Measurements from ENCODE around the gene DPF3. TPM values are rescaled to one million over a fixed set of nuclear protein-coding genes. Genes with fewer than 3 reads are reported as not detected.
A peak's percentile ranks its signal among the peaks of the same experiment; 100 is the strongest.

The DPF3 gene
- polyA plus RNA-seq (2013, experiment 1 of 4), result 2.7 TPM
- 0.84 TPM for polyA plus RNA-seq (2013, experiment 2 of 4)
- 1.0 TPM for polyA plus RNA-seq (2013, experiment 3 of 4)
- 1.5 TPM for polyA plus RNA-seq (2013, experiment 4 of 4)

DNA sequence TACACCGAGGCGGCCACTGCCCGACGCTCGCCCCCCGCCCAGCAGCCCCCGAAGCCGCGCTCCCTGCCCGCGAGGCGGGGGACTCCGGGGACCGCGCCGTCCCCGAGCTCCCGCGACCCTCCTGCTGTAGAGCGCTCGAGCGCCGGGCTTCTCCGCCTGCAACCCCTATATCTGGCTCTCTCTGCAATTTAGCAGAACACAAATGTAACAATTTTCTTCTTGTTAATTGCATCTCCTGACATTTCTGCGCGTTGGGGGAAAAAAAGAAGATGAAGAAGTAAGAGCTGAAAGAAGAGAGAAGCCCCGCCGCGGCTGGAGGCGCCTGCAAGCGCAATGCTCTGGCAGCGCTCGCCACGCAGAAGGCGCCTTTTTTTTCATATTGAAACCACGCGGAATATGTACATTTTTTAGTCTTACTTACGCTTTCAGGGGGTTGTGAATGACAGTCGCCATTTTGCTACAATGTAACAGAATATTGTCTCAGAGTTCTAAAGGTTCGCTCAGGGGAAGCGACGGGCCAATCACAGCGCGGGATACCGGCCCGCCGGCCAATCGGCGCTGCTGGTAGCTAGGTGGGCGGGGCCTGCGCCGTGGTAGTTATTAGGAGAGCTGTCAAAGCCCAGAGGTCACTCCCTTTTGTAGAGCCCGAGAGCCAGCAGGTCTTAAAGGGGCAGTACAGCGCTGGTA is at the start of gene DPF3:
DPF3 (minus strand) TSS at position 466 of the 687 bp plus-strand sequence; CDS start at position 453, 13 bp downstream.
- Histone ChIP-seq H3K27ac (ENCODE audit: insufficient read depth, low read depth, low read length, poor library complexity, severe bottlenecking) (no peak within 1 kb of the TSS), H3K9me3 (ENCODE audit: control insufficient read depth, low read length) (no peaks in the 10 kb centered on the region), H3K27me3 (ENCODE audit: control insufficient read depth, insufficient read depth, low read length, poor library complexity, severe bottlenecking) (peaks cover 60% of the 10 kb centered on the region), H3K36me3 (ENCODE audit: control insufficient read depth, insufficient read depth, low read length) (no peaks in the 10 kb centered on the region), H3K4me1 (ENCODE audit: control insufficient read depth, insufficient read depth, low read length) (peaks cover 42% of the 10 kb centered on the region), H3K4me3 (ENCODE audit: insufficient read depth, low read depth, low read length) (peak within 1 kb of the TSS; percentile 50)
- WGBS, 2 experiments, result 0% methylated on average over 54 of the region's 54 CpGs

DNA sequence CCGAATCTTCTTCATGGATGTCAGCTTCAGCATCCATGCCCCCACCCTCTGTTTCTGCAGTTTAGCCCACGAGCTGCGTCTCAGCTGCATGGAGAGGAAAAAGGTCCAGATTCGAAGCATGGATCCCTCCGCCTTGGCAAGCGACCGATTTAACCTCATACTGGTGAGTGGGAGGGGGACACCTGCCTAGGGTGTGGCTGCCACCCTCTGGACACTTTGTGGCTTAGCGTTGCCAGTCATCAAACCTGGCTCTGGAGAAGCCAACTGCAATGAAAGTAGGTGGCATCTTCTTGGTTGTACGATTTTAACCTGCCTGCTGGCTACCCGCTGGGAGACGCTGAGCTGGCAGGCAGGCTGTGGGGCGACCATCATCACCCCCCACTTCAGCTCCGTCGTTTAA is 49.0 kb upstream of the DPF3 start:
- no peak overlapping the region for H3K27ac ChIP-seq (ENCODE audit: insufficient read depth, low read depth, low read length, poor library complexity, severe bottlenecking)
- no peaks in the 10 kb centered on the region for H3K36me3 ChIP-seq (ENCODE audit: control insufficient read depth, insufficient read depth, low read length)
- no peak overlapping the region for H3K4me3 ChIP-seq (ENCODE audit: insufficient read depth, low read depth, low read length)
- H3K9me3 ChIP-seq (ENCODE audit: control insufficient read depth, low read length), result no peaks in the 10 kb centered on the region
- no peaks in the 10 kb centered on the region for H3K27me3 ChIP-seq (ENCODE audit: control insufficient read depth, insufficient read depth, low read length, poor library complexity, severe bottlenecking)
- H3K4me1 ChIP-seq (ENCODE audit: control insufficient read depth, insufficient read depth, low read length), result no peaks in the 10 kb centered on the region
- 92 to 95% methylated on average over 14 of the region's 14 CpGs for WGBS, 2 experiments

DNA sequence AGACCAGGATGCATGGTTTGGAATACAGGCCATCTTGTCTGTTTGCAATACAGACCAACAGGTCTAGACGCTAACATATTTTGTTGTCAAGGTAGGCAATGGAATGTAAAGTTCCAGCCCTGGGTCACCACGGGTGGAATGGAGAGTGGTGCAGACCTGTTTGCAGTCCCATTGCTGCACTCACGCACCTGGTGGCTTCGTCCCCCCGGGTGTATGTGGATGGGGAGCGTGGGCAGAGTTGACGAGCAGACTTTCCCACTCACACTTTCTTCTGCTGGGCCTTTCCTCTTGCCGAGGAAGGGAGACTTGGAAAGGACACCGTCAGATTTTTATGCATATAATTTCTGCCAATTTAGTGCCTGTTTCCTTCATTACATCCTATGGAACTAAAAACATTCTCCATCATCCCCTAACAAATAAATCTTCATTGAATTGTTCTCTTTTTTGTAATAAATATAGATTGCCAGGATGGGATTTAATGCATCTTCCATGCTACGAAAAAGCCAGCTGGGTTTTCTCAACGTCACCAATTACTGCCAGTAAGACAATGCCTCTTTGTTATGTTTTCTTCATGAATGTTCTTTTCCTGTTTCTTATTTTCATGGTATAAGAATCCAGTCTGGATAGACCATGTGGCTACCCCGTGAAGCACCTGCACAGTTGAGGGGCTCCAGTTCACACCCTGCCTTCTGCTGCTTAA is 47.5 kb upstream of the DPF3 start:
- no peaks in the 10 kb centered on the region for H3K9me3 ChIP-seq (ENCODE audit: control insufficient read depth, low read length)
- H3K36me3 ChIP-seq (ENCODE audit: control insufficient read depth, insufficient read depth, low read length), result no peaks in the 10 kb centered on the region
- no peaks in the 10 kb centered on the region for H3K27me3 ChIP-seq (ENCODE audit: control insufficient read depth, insufficient read depth, low read length, poor library complexity, severe bottlenecking)
- H3K4me3 ChIP-seq (ENCODE audit: insufficient read depth, low read depth, low read length), result no peak overlapping the region
- WGBS, 2 experiments, result 90 to 97% methylated on average over 12 of the region's 12 CpGs
- no peaks in the 10 kb centered on the region for H3K4me1 ChIP-seq (ENCODE audit: control insufficient read depth, insufficient read depth, low read length)
- H3K27ac ChIP-seq (ENCODE audit: insufficient read depth, low read depth, low read length, poor library complexity, severe bottlenecking), result no peak overlapping the region

DNA sequence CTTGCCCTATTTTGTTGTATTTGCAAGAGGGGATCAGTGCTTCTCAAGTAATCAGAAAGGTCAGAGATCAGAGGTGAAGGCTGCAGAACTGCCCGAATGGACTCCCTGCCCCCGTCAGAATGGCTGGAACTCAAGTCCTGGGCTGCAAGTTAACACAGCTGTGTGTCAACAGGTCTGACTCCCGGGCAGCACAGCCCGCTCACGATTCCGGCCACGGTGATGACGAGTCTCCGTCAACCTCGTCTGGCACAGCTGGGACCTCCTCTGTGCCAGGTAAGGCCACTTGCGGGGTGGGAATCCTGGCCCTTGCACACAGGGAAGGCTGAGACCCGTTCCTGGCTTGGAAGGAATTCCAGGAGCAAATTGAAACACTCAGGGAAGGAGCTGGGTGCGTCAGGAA is 45.7 kb upstream of the DPF3 start:
- H3K4me3 ChIP-seq (ENCODE audit: insufficient read depth, low read depth, low read length), result no peak overlapping the region
- no peaks in the 10 kb centered on the region for H3K36me3 ChIP-seq (ENCODE audit: control insufficient read depth, insufficient read depth, low read length)
- H3K27me3 ChIP-seq (ENCODE audit: control insufficient read depth, insufficient read depth, low read length, poor library complexity, severe bottlenecking), result no peaks in the 10 kb centered on the region
- WGBS, 2 experiments, result 89 to 91% methylated on average over 13 of the region's 13 CpGs
- no peaks in the 10 kb centered on the region for H3K9me3 ChIP-seq (ENCODE audit: control insufficient read depth, low read length)
- no peak overlapping the region for H3K27ac ChIP-seq (ENCODE audit: insufficient read depth, low read depth, low read length, poor library complexity, severe bottlenecking)
- no peaks in the 10 kb centered on the region for H3K4me1 ChIP-seq (ENCODE audit: control insufficient read depth, insufficient read depth, low read length)

DNA sequence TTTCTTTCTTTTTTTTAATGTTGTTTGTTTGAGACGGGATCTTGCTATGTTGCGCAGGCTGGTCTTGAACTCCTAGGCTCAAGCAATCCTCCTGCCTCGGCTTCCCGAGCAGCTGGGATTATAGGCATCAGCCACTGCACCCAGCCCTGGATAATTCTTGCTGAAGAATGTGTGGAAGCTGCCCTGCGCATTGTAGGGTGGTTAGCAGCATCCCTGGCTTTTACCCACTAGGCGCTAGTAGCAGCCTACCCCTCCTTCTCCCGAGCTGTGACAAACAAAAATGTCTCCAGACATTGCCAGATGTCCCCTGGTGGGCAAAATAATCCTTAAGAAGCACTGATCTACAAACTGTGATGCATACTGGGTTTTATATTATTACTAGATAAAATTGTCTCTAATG is 39.0 kb upstream of the DPF3 start:
- Histone ChIP-seq H3K9me3 (ENCODE audit: control insufficient read depth, low read length) (no peaks in the 10 kb centered on the region), H3K27ac (ENCODE audit: insufficient read depth, low read depth, low read length, poor library complexity, severe bottlenecking) (no peak overlapping the region), H3K36me3 (ENCODE audit: control insufficient read depth, insufficient read depth, low read length) (no peaks in the 10 kb centered on the region), H3K27me3 (ENCODE audit: control insufficient read depth, insufficient read depth, low read length, poor library complexity, severe bottlenecking) (no peaks in the 10 kb centered on the region), H3K4me3 (ENCODE audit: insufficient read depth, low read depth, low read length) (no peak overlapping the region), H3K4me1 (ENCODE audit: control insufficient read depth, insufficient read depth, low read length) (no peaks in the 10 kb centered on the region)
- 85 to 87% methylated on average over 7 of the region's 7 CpGs for WGBS, 2 experiments

DNA sequence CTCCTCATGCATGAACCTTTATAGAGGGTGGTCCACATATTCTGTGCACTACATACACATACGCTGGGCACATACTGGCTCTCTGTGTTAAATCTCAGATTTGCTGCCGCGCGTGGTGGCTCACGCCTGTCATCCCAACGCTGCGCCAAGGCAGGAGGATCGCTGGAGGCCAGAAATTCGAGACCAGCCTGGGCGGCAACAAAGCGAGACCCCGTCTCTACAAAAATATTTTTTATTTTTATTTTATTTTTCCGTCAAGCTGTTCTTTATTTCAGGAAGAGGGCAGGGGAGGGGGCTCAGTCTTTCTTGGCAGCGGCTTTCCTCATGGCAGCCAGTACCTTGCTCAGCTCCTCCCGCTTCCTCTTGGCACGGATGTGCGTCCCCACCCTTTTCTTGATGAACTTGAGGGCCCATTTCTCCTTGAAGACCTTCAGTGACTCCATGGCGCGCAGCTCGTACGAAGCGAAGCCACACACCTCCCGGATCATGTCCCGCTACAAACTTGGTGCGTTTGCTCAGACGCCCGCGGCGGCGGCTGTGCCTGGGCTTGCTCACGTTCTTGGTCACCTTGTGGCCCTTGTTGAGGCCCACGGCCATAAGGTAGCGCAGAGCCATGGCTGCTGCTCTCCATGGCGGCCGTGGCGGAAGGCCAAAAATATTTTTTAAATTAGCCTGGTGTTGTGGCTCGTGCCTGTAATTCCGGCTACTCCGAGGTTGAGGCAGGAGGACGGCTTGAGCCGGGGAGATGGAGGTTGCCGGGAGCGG is 35.6 kb upstream of the DPF3 start:
- Histone ChIP-seq H3K36me3 (ENCODE audit: control insufficient read depth, insufficient read depth, low read length) (no peaks in the 10 kb centered on the region), H3K4me3 (ENCODE audit: insufficient read depth, low read depth, low read length) (no peak overlapping the region), H3K27ac (ENCODE audit: insufficient read depth, low read depth, low read length, poor library complexity, severe bottlenecking) (no peak overlapping the region), H3K27me3 (ENCODE audit: control insufficient read depth, insufficient read depth, low read length, poor library complexity, severe bottlenecking) (peaks cover 8% of the 10 kb centered on the region), H3K9me3 (ENCODE audit: control insufficient read depth, low read length) (no peaks in the 10 kb centered on the region), H3K4me1 (ENCODE audit: control insufficient read depth, insufficient read depth, low read length) (no peaks in the 10 kb centered on the region)
- 94 to 96% methylated on average over 43 of the region's 43 CpGs for WGBS, 2 experiments

DNA sequence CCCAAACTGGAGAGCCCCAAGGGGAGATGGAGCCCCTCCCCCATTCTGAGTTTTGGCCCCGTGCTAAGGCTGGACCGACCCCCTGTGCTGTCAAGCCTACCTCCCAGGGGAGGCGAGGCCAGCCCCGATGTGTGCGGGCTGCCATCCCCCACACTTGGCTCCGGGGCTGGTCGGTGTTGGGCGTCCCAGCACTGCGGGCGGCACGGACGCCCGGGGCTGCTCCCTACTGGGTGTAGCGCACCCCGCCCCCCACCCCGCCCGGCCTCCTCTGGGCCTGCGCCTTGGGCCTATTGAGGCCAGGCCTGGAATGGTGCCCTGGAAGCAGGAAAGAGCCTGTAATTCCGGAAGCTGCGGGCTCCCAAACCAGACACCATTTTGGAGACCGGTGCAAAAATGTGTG is 35.0 kb upstream of the DPF3 start:
- peaks cover 8% of the 10 kb centered on the region for H3K27me3 ChIP-seq (ENCODE audit: control insufficient read depth, insufficient read depth, low read length, poor library complexity, severe bottlenecking)
- H3K27ac ChIP-seq (ENCODE audit: insufficient read depth, low read depth, low read length, poor library complexity, severe bottlenecking), result no peak overlapping the region
- H3K36me3 ChIP-seq (ENCODE audit: control insufficient read depth, insufficient read depth, low read length), result no peaks in the 10 kb centered on the region
- no peaks in the 10 kb centered on the region for H3K9me3 ChIP-seq (ENCODE audit: control insufficient read depth, low read length)
- no peaks in the 10 kb centered on the region for H3K4me1 ChIP-seq (ENCODE audit: control insufficient read depth, insufficient read depth, low read length)
- 87 to 91% methylated on average over 21 of the region's 21 CpGs for WGBS, 2 experiments
- H3K4me3 ChIP-seq (ENCODE audit: insufficient read depth, low read depth, low read length), result no peak overlapping the region

DNA sequence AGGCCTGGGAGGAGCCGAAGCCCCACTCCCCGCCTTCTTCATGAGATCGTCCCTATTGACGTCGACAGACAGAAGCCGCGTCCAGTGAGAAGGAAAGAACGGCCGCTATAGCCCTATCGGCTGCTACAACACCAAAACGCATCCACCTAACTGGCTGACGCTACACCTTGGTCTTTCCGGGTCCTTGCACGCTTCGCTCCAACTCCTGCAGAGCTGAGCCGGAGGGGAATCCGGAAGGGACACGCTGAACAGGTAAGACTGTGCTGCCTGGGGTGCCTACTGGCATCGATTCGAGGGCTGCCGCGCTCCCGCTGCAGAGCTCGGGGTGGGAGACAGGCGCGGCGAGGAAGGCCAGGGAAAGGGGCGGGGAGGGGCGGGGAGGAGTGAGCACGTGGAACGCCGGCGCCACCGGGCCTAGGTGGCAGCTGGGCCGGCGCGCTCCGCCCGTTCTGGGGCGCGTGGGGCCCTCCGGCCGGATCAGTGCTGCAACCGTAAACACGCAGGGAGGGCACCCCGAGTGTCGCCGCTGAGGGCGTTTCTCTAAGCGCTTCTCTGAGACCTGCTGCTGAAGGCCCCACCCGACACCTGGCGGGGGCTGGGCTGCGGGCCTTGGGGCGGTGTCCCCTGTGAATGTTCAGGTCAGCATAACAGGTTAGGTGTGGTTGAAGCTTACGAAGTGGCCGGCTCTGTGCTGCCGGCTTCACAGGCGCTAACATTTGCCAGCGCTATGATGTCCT is 32.6 kb upstream of the DPF3 start, which contains the start of gene DCAF4:
DCAF4 (plus strand) TSS at position 173 of the 737 bp plus-strand sequence. CDS start 11,515 bp downstream, outside the sequence.
- WGBS, 2 experiments, result 0 to 1% methylated on average over 59 of the region's 59 CpGs
- Histone ChIP-seq H3K4me1 (ENCODE audit: control insufficient read depth, insufficient read depth, low read length) (no peaks in the 10 kb centered on the region), H3K27me3 (ENCODE audit: control insufficient read depth, insufficient read depth, low read length, poor library complexity, severe bottlenecking) (peaks cover 8% of the 10 kb centered on the region), H3K36me3 (ENCODE audit: control insufficient read depth, insufficient read depth, low read length) (no peaks in the 10 kb centered on the region), H3K27ac (ENCODE audit: insufficient read depth, low read depth, low read length, poor library complexity, severe bottlenecking) (peak within 1 kb of the TSS; percentile 53), H3K4me3 (ENCODE audit: insufficient read depth, low read depth, low read length) (peak within 1 kb of the TSS; percentile 75), H3K9me3 (ENCODE audit: control insufficient read depth, low read length) (no peaks in the 10 kb centered on the region)

DNA sequence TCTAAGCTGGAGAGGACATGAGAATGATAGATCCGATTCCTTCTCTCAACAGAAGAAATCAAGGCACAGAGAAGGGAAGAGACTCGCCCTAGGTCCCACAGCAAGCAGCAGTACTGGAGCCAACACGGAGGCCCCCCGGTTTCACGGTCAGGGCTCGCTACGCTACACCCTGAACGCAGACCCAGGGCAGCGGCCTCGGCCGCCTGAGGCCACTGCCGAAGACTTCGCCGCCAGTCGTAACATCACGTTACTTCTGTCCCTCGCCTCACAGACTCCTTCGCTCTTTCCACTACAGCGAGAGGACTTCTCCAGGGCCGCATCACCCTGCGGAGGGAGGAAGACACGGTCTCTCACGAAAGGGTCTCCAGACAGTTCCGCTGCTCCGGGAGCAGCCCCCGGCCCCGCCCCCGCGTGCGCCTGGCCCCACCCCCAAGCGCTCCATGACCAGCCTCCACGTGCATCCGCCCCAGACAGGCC is 32.0 kb upstream of the DPF3 start:
- WGBS, 2 experiments, result 17 to 19% methylated on average over 33 of the region's 33 CpGs

More for the DNA sequence above, 32.0 kb upstream of the DPF3 start:
- Histone ChIP-seq H3K27me3 (ENCODE audit: control insufficient read depth, insufficient read depth, low read length, poor library complexity, severe bottlenecking) (peaks cover 8% of the 10 kb centered on the region), H3K9me3 (ENCODE audit: control insufficient read depth, low read length) (no peaks in the 10 kb centered on the region), H3K4me3 (ENCODE audit: insufficient read depth, low read depth, low read length) (peak overlapping the region; percentile 75), H3K36me3 (ENCODE audit: control insufficient read depth, insufficient read depth, low read length) (no peaks in the 10 kb centered on the region), H3K4me1 (ENCODE audit: control insufficient read depth, insufficient read depth, low read length) (no peaks in the 10 kb centered on the region), H3K27ac (ENCODE audit: insufficient read depth, low read depth, low read length, poor library complexity, severe bottlenecking) (no peak overlapping the region)

Data from ectodermal cell (in vitro differentiated cells).